ENCODE data around the gene ANAPC5. TPM values are rescaled to one million over a fixed set of nuclear protein-coding genes. Genes with fewer than 3 reads are reported as not detected.

ANAPC5 gene, protein sequence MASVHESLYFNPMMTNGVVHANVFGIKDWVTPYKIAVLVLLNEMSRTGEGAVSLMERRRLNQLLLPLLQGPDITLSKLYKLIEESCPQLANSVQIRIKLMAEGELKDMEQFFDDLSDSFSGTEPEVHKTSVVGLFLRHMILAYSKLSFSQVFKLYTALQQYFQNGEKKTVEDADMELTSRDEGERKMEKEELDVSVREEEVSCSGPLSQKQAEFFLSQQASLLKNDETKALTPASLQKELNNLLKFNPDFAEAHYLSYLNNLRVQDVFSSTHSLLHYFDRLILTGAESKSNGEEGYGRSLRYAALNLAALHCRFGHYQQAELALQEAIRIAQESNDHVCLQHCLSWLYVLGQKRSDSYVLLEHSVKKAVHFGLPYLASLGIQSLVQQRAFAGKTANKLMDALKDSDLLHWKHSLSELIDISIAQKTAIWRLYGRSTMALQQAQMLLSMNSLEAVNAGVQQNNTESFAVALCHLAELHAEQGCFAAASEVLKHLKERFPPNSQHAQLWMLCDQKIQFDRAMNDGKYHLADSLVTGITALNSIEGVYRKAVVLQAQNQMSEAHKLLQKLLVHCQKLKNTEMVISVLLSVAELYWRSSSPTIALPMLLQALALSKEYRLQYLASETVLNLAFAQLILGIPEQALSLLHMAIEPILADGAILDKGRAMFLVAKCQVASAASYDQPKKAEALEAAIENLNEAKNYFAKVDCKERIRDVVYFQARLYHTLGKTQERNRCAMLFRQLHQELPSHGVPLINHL
- total RNA-seq (2022; extraction: Qiagen RNA extraction) = 85.4 to 94.0 TPM (median 89.6 TPM) in 5 replicates

DNA sequence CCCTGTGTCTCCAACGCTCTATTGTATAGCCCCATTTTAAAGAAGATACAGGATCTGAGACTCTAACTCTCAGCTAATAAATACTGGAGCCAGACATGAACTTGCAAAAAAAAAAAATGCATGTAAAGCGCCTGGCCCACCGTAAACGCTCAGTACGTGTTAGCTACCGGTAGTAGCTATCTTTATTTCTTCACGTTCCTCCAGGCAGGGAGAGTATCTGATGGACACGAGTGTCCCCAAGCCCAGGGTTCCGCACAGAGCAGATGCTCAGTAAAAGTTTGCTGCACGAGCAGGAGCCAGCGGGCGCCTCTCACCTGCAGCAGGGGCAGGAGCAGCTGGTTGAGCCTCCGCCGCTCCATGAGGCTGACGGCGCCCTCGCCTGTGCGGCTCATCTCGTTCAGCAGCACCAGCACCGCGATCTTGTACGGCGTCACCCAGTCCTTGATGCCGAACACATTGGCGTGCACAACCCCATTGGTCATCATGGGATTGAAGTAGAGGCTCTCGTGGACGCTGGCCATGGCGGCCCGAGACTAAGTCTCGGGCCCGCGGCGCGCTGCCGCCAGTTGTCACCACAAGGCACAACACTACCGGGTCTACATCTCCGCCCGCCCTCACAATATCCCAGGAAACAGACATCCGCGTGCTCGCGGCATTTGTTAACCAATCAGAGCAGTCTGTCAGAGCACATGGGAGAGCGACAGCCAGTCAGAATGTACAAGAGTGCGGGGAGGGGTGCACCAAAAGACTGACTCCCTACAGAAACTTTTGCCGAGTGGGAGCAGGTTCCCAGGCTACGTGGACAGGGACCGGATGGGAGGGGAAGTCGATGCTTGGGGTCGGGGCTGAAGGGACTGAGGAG is at the start of gene ANAPC5:
Gene ANAPC5 (minus strand): TSS at position 592 of the 862 bp plus-strand sequence. CDS start 71 bp downstream, at position 521.

DNA sequence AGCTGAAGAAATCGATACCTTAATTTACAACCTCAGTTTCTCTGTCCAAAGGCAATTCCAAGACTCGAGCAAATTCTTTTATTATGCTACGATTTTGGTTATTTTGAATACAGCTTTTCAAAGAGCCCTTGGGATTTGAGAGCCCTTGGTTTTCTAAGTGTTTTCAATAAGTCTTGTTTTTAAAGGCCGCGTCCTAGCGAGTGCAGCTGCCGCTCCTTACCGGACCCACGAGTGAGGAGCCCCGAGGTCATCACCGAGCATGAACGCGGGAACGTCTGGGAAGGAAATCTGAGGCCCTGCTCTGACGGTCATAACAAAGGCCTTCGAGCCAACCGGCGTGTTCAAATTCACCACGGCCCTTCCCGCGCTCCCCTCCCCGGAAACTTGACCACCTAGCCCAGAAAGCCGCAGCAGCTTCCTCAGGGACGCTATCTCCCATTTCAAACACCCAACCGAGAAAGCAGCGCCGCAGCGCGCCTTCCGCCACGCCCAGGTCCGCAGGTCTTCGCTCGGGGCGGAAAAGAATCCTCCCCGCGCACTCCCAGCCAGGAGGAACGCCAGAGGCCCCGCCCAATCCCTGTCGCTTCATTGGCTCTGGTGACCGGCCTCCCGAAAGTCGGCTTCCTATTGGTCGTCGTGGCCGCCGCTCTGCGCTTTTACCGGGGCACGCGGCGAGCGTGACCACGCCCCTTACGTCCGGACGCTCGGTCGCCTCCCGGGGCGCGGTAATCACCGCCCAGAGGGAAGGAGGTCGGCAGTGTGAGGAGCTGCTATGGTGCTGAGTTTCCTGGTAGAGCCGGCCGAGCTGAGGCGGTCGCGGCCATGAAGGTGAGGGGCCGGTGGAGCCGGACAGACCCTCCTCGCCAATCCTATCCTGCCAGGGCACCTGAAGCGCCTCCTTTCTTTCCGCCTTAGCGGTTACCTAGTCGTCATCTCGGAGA is 47.5 kb upstream of the ANAPC5 start, which contains the start of gene RNF34:
Gene RNF34 (plus strand): TSS at position 728 of the 941 bp plus-strand sequence. CDS start 95 bp downstream, at position 823.

DNA sequence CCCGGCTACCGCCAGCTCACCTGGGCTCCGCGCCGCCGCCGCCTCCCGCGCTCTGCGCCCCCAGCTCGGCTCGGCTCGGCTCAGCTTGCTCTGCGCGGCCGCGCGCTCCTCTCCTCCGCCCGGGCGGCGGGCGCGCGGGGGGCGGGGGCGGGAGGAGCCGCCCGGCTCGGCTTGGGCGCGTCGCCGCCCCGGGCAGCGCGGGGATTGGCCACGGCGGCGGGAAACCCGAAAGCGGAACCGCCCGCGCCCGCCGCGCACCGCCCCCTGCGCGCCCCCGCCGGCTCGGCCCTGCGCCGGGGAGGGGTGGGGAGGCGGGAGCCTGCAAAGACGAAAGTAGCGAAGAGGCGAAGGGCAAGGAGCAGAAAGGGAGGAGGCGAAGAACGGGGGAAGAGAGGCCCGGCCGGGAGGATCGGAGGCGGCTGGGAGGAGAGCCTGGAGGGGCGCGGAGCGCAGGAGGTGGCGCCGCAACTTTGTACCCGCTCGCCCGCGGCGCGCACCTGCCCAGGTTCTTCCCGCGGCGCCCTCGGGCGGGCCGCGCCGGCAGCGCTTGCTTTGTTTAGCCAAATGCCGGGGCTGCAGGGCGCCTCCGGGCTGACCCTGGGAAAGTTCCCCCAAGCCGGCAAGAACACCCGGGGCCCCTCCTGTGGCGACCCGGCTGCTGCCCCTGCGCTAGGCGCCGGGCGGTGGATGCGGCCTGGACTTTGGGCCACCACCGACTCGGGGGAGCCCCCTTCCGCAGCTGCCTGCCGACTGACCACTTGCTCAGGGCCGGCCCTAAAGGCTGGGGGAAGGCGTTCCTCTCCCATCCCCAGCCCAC is 55.4 kb downstream of the ANAPC5 start, which contains the start of gene CAMKK2:
Gene CAMKK2 (minus strand): TSS at position 92 of the 817 bp plus-strand sequence. CDS start 22,183 bp downstream, outside the sequence.

Other genes with a start within 250 kb of the ANAPC5 start
- gene P2RX7, start 219.5 kb downstream of the ANAPC5 start, total RNA-seq (2022; extraction: Qiagen RNA extraction) = not detected in 5 replicates
- 14.4 to 20.6 TPM (median 18.1 TPM) in 5 replicates for gene P2RX4, start 142.3 kb downstream of the ANAPC5 start, total RNA-seq (2022; extraction: Qiagen RNA extraction)
- 19.6 to 28.6 TPM (median 26.0 TPM) in 5 replicates for gene CAMKK2, start 55.7 kb downstream of the ANAPC5 start, total RNA-seq (2022; extraction: Qiagen RNA extraction)
- 36.0 to 42.1 TPM (median 37.3 TPM) in 5 replicates for gene RNF34, start 47.7 kb upstream of the ANAPC5 start, total RNA-seq (2022; extraction: Qiagen RNA extraction)
- gene KDM2B, start 228.6 kb upstream of the ANAPC5 start, total RNA-seq (2022; extraction: Qiagen RNA extraction) = 18.1 to 24.3 TPM (median 22.8 TPM) in 5 replicates